PC-9 (cell line): Measurements from ENCODE around the gene SCAPER.
"Not testable (repeated sequence)": the region's sequence is repeated elsewhere in the genome, so short reads cannot be mapped to it uniquely, and the experiment has no call there.

Source experiments
- EZH2 ChIP-seq: fragments of 200-600 bp; sonication (generic); IDR thresholded peaks from 2 replicates; pipeline ENCODE4 v1.8.0; 2017; ENCODE audit warnings: antibody characterized with exemption, low read depth
- TF ChIP-seq, protein P1 (sequence below): fragments of 200-600 bp; sonication (generic); conservative IDR thresholded peaks from 2 replicates; pipeline ENCODE4 v1.6.1; 2017; ENCODE audit warnings: mixed run types, antibody characterized with exemption, mild to moderate bottlenecking, moderate library complexity

DNA sequence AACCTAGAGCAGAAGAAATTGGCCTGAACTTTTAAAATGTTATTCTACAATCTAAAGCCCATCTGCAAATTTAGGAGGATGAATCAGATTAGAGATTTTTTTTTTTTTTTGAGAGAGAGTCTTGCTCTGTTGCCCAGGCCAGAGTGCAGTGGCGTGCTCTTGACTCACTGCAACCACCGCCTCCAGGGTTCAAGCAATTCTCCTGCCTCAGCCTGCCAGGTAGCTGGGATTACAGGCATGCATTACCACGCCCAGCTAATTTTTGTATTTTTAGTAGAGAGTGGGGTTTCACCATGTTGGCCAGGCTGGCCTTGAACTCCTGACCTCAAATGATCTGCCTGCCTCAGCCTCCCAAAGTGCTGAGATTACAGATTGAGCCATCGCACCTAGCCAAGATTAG lies 607.2 kb downstream of the SCAPER start:
- TF ChIP-seq, protein P1, sequence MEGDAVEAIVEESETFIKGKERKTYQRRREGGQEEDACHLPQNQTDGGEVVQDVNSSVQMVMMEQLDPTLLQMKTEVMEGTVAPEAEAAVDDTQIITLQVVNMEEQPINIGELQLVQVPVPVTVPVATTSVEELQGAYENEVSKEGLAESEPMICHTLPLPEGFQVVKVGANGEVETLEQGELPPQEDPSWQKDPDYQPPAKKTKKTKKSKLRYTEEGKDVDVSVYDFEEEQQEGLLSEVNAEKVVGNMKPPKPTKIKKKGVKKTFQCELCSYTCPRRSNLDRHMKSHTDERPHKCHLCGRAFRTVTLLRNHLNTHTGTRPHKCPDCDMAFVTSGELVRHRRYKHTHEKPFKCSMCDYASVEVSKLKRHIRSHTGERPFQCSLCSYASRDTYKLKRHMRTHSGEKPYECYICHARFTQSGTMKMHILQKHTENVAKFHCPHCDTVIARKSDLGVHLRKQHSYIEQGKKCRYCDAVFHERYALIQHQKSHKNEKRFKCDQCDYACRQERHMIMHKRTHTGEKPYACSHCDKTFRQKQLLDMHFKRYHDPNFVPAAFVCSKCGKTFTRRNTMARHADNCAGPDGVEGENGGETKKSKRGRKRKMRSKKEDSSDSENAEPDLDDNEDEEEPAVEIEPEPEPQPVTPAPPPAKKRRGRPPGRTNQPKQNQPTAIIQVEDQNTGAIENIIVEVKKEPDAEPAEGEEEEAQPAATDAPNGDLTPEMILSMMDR: not testable (repeated sequence)
- TF ChIP-seq EZH2: not testable (repeated sequence)
